WTC11 (cell line): ENCODE data around the gene ACO2. TPM values are rescaled to one million over a fixed set of nuclear protein-coding genes. Genes with fewer than 3 reads are reported as not detected.

Experiments
- CBFB ChIP-seq: sonication (generic); formaldehyde crosslinking; IDR thresholded peaks from 2 replicates; pipeline ENCODE4 v1.8.1; 2022; ENCODE audit warnings: mild to moderate bottlenecking, low read depth, missing genetic modification reagents
- CREM ChIP-seq: sonication (generic); formaldehyde crosslinking; IDR thresholded peaks from 2 replicates; pipeline ENCODE4 v1.8.1; 2022; ENCODE audit warnings: mild to moderate bottlenecking, missing genetic modification reagents, moderate library complexity
- ETV6 ChIP-seq: sonication (generic); formaldehyde crosslinking; IDR thresholded peaks from 2 replicates; pipeline ENCODE4 v1.8.1; 2022; ENCODE audit warnings: mild to moderate bottlenecking, missing genetic modification reagents
- GABPB1 ChIP-seq: sonication (generic); formaldehyde crosslinking; IDR thresholded peaks from 2 replicates; pipeline ENCODE4 v1.8.1; 2023; ENCODE audit warnings: mild to moderate bottlenecking, missing genetic modification reagents
- JAZF1 ChIP-seq: fragments of 250-450 bp; sonication (Bioruptor Pico); IDR thresholded peaks from 2 replicates; pipeline ENCODE4 v1.9.0; 2021; ENCODE audit warnings: moderate library complexity, mild to moderate bottlenecking, inconsistent platforms
- NFATC4 ChIP-seq: fragments of 250-450 bp; sonication (Bioruptor Pico); IDR thresholded peaks from 2 replicates; pipeline ENCODE4 v1.9.0; 2021; ENCODE audit warnings: mild to moderate bottlenecking
- RELA ChIP-seq: sonication (generic); formaldehyde crosslinking; IDR thresholded peaks from 2 replicates; pipeline ENCODE4 v1.8.1; 2022; ENCODE audit warnings: missing genetic modification reagents, mild to moderate bottlenecking, borderline replicate concordance
- TCF7 ChIP-seq: sonication (generic); formaldehyde crosslinking; IDR thresholded peaks from 2 replicates; pipeline ENCODE4 v1.8.0; 2022; ENCODE audit warnings: mild to moderate bottlenecking, low read depth, missing genetic modification reagents, moderate library complexity
- ZNF232 ChIP-seq: sonication (generic); formaldehyde crosslinking; IDR thresholded peaks from 2 replicates; pipeline ENCODE4 v1.8.0; 2022; ENCODE audit warnings: mild to moderate bottlenecking, missing genetic modification reagents
- ZNF416 ChIP-seq: fragments of 250-450 bp; sonication (Bioruptor Pico); IDR thresholded peaks from 2 replicates; pipeline ENCODE4 v1.9.0; 2021; ENCODE audit warnings: mild to moderate bottlenecking, inconsistent platforms
- total RNA-seq: library from RNA; stranded (reverse); gene quantifications from 3 replicates; pipeline ENCODE4 v1.2.3, GENCODE V29; 2021
- TF ChIP-seq, protein P1 (sequence below): fragments of 250-450 bp; sonication (Bioruptor Pico); IDR thresholded peaks from 2 replicates; pipeline ENCODE4 v1.9.0; 2021; ENCODE audit warnings: mild to moderate bottlenecking, borderline replicate concordance
- TF ChIP-seq, protein P2 (sequence below): sonication (generic); formaldehyde crosslinking; IDR thresholded peaks from 2 replicates; pipeline ENCODE4 v1.8.0; 2023; ENCODE audit warnings: mild to moderate bottlenecking, missing genetic modification reagents
- TF ChIP-seq, protein P3 (sequence below): fragments of 250-450 bp; sonication (Bioruptor Pico); conservative IDR thresholded peaks from 2 replicates; pipeline ENCODE4 v1.9.0; 2021; ENCODE audit warnings: mild to moderate bottlenecking
- TF ChIP-seq, protein P4 (sequence below): fragments of 250-450 bp; sonication (Bioruptor Pico); IDR thresholded peaks from 2 replicates; pipeline ENCODE4 v1.9.0; 2021; ENCODE audit warnings: mild to moderate bottlenecking
- TF ChIP-seq, protein P5 (sequence below): sonication (generic); formaldehyde crosslinking; IDR thresholded peaks from 2 replicates; pipeline ENCODE4 v1.8.0; 2022; ENCODE audit warnings: mild to moderate bottlenecking, missing genetic modification reagents
- TF ChIP-seq, protein P6 (sequence below): sonication (generic); formaldehyde crosslinking; IDR thresholded peaks from 2 replicates; pipeline ENCODE4 v1.8.1; 2022; ENCODE audit warnings: low read depth, missing genetic modification reagents, borderline replicate concordance
- TF ChIP-seq, protein P7 (sequence below): fragments of 250-450 bp; sonication (Bioruptor Pico); IDR thresholded peaks from 2 replicates; pipeline ENCODE4 v2.1.2; 2022; ENCODE audit warnings: mild to moderate bottlenecking, moderate library complexity
- TF ChIP-seq, protein P8 (sequence below): sonication (generic); formaldehyde crosslinking; IDR thresholded peaks from 2 replicates; pipeline ENCODE4 v1.8.1; 2022; ENCODE audit warnings: missing genetic modification reagents, borderline replicate concordance
- TF ChIP-seq, protein P9 (sequence below): sonication (generic); formaldehyde crosslinking; IDR thresholded peaks from 2 replicates; pipeline ENCODE4 v1.8.1; 2023; ENCODE audit warnings: mild to moderate bottlenecking, missing genetic modification reagents, moderate library complexity

Gene ACO2
- total RNA-seq, 1 experiment from 2014 or later = 104 TPM

DNA sequence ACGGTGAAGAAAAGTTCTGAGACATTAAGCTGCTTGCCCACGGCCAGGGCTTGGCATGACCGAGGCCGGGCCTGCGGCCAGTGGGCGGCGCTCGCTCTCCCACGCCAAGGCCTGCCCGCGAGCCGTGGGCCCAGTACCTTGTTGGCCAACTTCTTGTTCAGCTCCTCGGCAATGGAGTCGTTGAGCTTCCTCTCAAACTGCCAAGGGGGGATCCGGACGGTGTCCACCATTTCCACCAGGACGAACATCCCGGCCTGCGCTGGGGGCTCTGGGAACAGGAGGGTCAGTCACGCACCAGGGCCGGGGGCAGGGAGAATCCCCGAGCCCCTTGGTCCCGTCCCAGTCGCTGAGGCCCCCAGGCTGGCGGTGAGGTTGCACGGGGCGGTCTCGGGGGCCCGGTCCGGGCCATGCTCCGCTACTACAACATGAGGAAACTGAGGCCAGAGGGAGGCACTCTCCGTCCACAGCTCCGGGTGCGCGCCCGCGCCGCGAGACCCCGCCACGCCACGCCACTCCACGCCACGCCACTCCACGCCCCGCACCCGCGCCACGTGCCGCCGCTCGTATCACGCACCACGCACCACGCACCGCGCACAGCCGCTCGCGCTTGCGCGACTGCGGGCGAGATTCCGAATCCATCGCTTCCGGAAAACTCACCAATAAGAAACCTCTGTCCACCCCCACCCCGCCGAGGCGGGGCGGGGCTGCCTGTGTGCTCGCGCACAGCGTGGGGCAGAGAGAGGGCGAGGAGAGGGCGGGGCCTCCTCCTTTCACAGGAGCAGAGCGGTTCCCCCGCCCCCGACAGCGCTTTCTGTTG, 75.1 kb downstream of the ACO2 start, which contains the start of gene POLR3H (continued):
- TF ChIP-seq, protein P1, sequence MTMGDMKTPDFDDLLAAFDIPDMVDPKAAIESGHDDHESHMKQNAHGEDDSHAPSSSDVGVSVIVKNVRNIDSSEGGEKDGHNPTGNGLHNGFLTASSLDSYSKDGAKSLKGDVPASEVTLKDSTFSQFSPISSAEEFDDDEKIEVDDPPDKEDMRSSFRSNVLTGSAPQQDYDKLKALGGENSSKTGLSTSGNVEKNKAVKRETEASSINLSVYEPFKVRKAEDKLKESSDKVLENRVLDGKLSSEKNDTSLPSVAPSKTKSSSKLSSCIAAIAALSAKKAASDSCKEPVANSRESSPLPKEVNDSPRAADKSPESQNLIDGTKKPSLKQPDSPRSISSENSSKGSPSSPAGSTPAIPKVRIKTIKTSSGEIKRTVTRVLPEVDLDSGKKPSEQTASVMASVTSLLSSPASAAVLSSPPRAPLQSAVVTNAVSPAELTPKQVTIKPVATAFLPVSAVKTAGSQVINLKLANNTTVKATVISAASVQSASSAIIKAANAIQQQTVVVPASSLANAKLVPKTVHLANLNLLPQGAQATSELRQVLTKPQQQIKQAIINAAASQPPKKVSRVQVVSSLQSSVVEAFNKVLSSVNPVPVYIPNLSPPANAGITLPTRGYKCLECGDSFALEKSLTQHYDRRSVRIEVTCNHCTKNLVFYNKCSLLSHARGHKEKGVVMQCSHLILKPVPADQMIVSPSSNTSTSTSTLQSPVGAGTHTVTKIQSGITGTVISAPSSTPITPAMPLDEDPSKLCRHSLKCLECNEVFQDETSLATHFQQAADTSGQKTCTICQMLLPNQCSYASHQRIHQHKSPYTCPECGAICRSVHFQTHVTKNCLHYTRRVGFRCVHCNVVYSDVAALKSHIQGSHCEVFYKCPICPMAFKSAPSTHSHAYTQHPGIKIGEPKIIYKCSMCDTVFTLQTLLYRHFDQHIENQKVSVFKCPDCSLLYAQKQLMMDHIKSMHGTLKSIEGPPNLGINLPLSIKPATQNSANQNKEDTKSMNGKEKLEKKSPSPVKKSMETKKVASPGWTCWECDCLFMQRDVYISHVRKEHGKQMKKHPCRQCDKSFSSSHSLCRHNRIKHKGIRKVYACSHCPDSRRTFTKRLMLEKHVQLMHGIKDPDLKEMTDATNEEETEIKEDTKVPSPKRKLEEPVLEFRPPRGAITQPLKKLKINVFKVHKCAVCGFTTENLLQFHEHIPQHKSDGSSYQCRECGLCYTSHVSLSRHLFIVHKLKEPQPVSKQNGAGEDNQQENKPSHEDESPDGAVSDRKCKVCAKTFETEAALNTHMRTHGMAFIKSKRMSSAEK (CRISPR knock-in tag) = no peak
- TF ChIP-seq ETV6 (CRISPR knock-in tag) (peak; percentile 82), NFATC4 (no peak), ZNF416 (no peak), GABPB1 (no peak), CBFB (CRISPR knock-in tag) (no peak), ZNF232 (CRISPR knock-in tag) (no peak), RELA (CRISPR knock-in tag) (no peak), CREM (no peak), JAZF1 (no peak), TCF7 (CRISPR knock-in tag) (no peak)
- TF ChIP-seq, protein P2, sequence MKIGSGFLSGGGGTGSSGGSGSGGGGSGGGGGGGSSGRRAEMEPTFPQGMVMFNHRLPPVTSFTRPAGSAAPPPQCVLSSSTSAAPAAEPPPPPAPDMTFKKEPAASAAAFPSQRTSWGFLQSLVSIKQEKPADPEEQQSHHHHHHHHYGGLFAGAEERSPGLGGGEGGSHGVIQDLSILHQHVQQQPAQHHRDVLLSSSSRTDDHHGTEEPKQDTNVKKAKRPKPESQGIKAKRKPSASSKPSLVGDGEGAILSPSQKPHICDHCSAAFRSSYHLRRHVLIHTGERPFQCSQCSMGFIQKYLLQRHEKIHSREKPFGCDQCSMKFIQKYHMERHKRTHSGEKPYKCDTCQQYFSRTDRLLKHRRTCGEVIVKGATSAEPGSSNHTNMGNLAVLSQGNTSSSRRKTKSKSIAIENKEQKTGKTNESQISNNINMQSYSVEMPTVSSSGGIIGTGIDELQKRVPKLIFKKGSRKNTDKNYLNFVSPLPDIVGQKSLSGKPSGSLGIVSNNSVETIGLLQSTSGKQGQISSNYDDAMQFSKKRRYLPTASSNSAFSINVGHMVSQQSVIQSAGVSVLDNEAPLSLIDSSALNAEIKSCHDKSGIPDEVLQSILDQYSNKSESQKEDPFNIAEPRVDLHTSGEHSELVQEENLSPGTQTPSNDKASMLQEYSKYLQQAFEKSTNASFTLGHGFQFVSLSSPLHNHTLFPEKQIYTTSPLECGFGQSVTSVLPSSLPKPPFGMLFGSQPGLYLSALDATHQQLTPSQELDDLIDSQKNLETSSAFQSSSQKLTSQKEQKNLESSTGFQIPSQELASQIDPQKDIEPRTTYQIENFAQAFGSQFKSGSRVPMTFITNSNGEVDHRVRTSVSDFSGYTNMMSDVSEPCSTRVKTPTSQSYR (CRISPR knock-in tag) = no peak
- TF ChIP-seq, protein P3, sequence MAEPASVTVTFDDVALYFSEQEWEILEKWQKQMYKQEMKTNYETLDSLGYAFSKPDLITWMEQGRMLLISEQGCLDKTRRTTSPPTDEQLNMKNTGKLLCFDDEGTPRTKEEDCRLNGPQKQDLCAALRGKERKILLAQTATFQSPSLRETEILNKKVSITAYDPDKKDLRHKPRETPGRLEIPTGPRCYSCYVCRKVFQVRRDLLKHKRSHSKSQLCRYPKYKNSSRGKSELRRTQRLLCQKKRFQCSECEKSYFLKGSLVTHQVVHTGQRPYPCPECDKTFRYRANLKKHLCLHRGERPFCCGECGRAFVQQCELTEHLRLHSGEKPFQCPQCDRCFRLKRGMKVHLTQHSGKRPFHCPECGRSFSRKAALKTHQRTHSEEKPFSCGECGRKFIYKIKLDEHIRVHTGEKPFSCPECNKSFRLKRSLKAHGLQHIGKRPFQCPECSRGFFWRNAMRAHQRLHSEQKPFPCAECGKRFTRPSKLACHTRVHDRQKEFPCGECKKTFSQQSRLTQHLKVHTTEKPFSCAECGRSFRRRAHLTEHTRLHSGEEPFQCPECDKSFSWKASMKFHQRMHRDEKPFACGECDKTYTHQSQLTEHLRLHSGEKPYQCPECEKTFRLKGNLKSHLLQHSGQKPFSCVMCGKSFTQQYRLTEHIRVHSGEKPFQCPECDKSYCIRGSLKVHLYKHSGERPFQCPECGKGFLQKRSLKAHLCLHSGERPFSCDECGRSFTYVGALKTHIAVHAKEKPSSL = no peak
- TF ChIP-seq, protein P4, sequence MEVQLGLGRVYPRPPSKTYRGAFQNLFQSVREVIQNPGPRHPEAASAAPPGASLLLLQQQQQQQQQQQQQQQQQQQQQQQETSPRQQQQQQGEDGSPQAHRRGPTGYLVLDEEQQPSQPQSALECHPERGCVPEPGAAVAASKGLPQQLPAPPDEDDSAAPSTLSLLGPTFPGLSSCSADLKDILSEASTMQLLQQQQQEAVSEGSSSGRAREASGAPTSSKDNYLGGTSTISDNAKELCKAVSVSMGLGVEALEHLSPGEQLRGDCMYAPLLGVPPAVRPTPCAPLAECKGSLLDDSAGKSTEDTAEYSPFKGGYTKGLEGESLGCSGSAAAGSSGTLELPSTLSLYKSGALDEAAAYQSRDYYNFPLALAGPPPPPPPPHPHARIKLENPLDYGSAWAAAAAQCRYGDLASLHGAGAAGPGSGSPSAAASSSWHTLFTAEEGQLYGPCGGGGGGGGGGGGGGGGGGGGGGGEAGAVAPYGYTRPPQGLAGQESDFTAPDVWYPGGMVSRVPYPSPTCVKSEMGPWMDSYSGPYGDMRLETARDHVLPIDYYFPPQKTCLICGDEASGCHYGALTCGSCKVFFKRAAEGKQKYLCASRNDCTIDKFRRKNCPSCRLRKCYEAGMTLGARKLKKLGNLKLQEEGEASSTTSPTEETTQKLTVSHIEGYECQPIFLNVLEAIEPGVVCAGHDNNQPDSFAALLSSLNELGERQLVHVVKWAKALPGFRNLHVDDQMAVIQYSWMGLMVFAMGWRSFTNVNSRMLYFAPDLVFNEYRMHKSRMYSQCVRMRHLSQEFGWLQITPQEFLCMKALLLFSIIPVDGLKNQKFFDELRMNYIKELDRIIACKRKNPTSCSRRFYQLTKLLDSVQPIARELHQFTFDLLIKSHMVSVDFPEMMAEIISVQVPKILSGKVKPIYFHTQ (CRISPR knock-in tag) = no peak
- TF ChIP-seq, protein P5, sequence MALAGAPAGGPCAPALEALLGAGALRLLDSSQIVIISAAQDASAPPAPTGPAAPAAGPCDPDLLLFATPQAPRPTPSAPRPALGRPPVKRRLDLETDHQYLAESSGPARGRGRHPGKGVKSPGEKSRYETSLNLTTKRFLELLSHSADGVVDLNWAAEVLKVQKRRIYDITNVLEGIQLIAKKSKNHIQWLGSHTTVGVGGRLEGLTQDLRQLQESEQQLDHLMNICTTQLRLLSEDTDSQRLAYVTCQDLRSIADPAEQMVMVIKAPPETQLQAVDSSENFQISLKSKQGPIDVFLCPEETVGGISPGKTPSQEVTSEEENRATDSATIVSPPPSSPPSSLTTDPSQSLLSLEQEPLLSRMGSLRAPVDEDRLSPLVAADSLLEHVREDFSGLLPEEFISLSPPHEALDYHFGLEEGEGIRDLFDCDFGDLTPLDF (CRISPR knock-in tag) = no peak
- TF ChIP-seq, protein P6, sequence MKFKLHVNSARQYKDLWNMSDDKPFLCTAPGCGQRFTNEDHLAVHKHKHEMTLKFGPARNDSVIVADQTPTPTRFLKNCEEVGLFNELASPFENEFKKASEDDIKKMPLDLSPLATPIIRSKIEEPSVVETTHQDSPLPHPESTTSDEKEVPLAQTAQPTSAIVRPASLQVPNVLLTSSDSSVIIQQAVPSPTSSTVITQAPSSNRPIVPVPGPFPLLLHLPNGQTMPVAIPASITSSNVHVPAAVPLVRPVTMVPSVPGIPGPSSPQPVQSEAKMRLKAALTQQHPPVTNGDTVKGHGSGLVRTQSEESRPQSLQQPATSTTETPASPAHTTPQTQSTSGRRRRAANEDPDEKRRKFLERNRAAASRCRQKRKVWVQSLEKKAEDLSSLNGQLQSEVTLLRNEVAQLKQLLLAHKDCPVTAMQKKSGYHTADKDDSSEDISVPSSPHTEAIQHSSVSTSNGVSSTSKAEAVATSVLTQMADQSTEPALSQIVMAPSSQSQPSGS (CRISPR knock-in tag) = no peak
- TF ChIP-seq, protein P7, sequence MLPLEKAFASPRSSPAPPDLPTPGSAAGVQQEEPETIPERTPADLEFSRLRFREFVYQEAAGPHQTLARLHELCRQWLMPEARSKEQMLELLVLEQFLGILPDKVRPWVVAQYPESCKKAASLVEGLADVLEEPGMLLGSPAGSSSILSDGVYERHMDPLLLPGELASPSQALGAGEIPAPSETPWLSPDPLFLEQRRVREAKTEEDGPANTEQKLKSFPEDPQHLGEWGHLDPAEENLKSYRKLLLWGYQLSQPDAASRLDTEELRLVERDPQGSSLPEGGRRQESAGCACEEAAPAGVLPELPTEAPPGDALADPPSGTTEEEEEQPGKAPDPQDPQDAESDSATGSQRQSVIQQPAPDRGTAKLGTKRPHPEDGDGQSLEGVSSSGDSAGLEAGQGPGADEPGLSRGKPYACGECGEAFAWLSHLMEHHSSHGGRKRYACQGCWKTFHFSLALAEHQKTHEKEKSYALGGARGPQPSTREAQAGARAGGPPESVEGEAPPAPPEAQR (CRISPR knock-in tag) = no peak
- TF ChIP-seq, protein P8, sequence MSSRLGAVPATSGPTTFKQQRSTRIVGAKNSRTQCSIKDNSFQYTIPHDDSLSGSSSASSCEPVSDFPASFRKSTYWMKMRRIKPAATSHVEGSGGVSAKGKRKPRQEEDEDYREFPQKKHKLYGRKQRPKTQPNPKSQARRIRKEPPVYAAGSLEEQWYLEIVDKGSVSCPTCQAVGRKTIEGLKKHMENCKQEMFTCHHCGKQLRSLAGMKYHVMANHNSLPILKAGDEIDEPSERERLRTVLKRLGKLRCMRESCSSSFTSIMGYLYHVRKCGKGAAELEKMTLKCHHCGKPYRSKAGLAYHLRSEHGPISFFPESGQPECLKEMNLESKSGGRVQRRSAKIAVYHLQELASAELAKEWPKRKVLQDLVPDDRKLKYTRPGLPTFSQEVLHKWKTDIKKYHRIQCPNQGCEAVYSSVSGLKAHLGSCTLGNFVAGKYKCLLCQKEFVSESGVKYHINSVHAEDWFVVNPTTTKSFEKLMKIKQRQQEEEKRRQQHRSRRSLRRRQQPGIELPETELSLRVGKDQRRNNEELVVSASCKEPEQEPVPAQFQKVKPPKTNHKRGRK = no peak
- TF ChIP-seq, protein P9, sequence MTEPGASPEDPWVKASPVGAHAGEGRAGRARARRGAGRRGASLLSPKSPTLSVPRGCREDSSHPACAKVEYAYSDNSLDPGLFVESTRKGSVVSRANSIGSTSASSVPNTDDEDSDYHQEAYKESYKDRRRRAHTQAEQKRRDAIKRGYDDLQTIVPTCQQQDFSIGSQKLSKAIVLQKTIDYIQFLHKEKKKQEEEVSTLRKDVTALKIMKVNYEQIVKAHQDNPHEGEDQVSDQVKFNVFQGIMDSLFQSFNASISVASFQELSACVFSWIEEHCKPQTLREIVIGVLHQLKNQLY = no peak
